ENCODE results near the gene ANTXR1.

The ANTXR1 gene

GRCh38 chr2:68975844-68976243 is 37.1 kb upstream of the ANTXR1 start:
- H3K4me3 ChIP-seq, result no peak overlapping the region
- no peak overlapping the region for H3K27ac ChIP-seq
- no peaks in the 10 kb centered on the region for H4K20me1 ChIP-seq
- no peak for TF ChIP-seq Cebpa-rat (IDR thresholded peaks at IDR 0.05)
- no peaks in the 10 kb centered on the region for H3K27me3 ChIP-seq
- H3K9ac ChIP-seq, result no peak overlapping the region
- H3K9me3 ChIP-seq (replicated peaks in 1 of 11), result no peaks in the 10 kb centered on the region
- H3K36me3 ChIP-seq, result no peaks in the 10 kb centered on the region
- H3K4me1 ChIP-seq, result no peaks in the 10 kb centered on the region
- H3K4me2 ChIP-seq, result no peak overlapping the region

GRCh38 chr2:68977453-68977852 is 35.5 kb upstream of the ANTXR1 start:
- Histone ChIP-seq H3K4me3 (no peak overlapping the region), H3K27ac (no peak overlapping the region), H3K4me2 (no peak overlapping the region), H3K4me1 (no peaks in the 10 kb centered on the region), H3K36me3 (no peaks in the 10 kb centered on the region), H4K20me1 (no peaks in the 10 kb centered on the region), H3K9me3 (replicated peaks in 1 of 11) (no peaks in the 10 kb centered on the region), H3K27me3 (no peaks in the 10 kb centered on the region), H3K9ac (no peak overlapping the region)
- TF ChIP-seq Cebpa-rat (IDR thresholded peaks at IDR 0.05), result no peak

GRCh38 chr2:68978098-68978497 is 34.9 kb upstream of the ANTXR1 start:
- TF ChIP-seq Cebpa-rat (IDR thresholded peaks at IDR 0.05), result no peak
- Histone ChIP-seq H3K4me1 (no peaks in the 10 kb centered on the region), H3K27me3 (no peaks in the 10 kb centered on the region), H3K27ac (no peak overlapping the region), H3K4me2 (no peak overlapping the region), H3K4me3 (no peak overlapping the region), H3K9me3 (replicated peaks in 1 of 11) (no peaks in the 10 kb centered on the region), H3K9ac (no peak overlapping the region), H3K36me3 (no peaks in the 10 kb centered on the region), H4K20me1 (no peaks in the 10 kb centered on the region)

- TF ChIP-seq Cebpa-rat (IDR thresholded peaks at IDR 0.05), result no peak
These were observed 32.0 kb upstream of the ANTXR1 start for GRCh38 chr2:68980956-68981355.

GRCh38 chr2:68987021-68987503 is 25.9 kb upstream of the ANTXR1 start:
- Histone ChIP-seq H3K4me1 (no peaks in the 10 kb centered on the region), H3K27me3 (no peaks in the 10 kb centered on the region), H3K36me3 (no peaks in the 10 kb centered on the region), H4K20me1 (no peaks in the 10 kb centered on the region), H3K27ac (no peak overlapping the region), H3K9ac (no peak overlapping the region), H3K9me3 (replicated peaks in 1 of 11) (no peaks in the 10 kb centered on the region), H3K4me2 (no peak overlapping the region), H3K4me3 (no peak overlapping the region)
- no peak for TF ChIP-seq Cebpa-rat (IDR thresholded peaks at IDR 0.05)

More at GRCh38 chr2:68980956-68981355, 32.0 kb upstream of the ANTXR1 start:
- Histone ChIP-seq H3K9ac (no peak overlapping the region), H3K36me3 (no peaks in the 10 kb centered on the region), H3K27ac (no peak overlapping the region), H4K20me1 (no peaks in the 10 kb centered on the region), H3K4me1 (no peaks in the 10 kb centered on the region), H3K27me3 (no peaks in the 10 kb centered on the region), H3K9me3 (replicated peaks in 1 of 11) (no peaks in the 10 kb centered on the region), H3K4me2 (no peak overlapping the region), H3K4me3 (no peak overlapping the region)

GRCh38 chr2:68989035-68989434 is 23.9 kb upstream of the ANTXR1 start:
- Histone ChIP-seq H3K9me3 (replicated peaks in 1 of 11) (no peaks in the 10 kb centered on the region), H4K20me1 (no peaks in the 10 kb centered on the region), H3K9ac (no peak overlapping the region), H3K27me3 (no peaks in the 10 kb centered on the region), H3K36me3 (no peaks in the 10 kb centered on the region), H3K4me2 (no peak overlapping the region), H3K4me3 (no peak overlapping the region), H3K4me1 (no peaks in the 10 kb centered on the region), H3K27ac (no peak overlapping the region)
- TF ChIP-seq Cebpa-rat (IDR thresholded peaks at IDR 0.05), result no peak

GRCh38 chr2:68992341-68992740 is 20.6 kb upstream of the ANTXR1 start:
- Histone ChIP-seq H3K4me1 (no peaks in the 10 kb centered on the region), H3K4me3 (no peak overlapping the region), H3K27ac (no peak overlapping the region), H4K20me1 (no peaks in the 10 kb centered on the region), H3K9me3 (replicated peaks in 1 of 11) (no peaks in the 10 kb centered on the region), H3K27me3 (no peaks in the 10 kb centered on the region), H3K4me2 (no peak overlapping the region), H3K36me3 (no peaks in the 10 kb centered on the region), H3K9ac (no peak overlapping the region)
- TF ChIP-seq Cebpa-rat (IDR thresholded peaks at IDR 0.05), result no peak

DNA sequence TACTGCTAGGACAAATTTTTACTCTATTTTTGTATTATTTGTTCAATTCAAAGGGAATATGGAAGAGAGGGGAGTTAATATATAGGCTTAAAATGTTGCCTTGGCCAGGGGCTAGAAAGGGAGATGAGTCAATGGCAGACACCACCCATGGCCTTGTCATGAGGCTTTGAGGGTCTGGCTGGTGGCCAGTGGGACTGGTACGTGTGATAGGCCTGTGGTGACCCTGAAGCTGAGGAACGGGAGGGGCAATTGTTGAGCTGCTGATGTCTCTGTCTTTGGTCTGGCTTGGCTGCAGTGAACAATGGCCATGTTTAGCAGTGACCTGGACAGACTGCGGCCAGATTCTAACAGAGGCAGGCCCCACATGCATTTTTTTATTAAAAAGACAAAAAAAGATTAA is 20.0 kb upstream of the ANTXR1 start:
- no peaks in the 10 kb centered on the region for H4K20me1 ChIP-seq
- H3K9ac ChIP-seq, result no peak overlapping the region
- no peaks in the 10 kb centered on the region for H3K27me3 ChIP-seq
- no peaks in the 10 kb centered on the region for H3K36me3 ChIP-seq
- no peak for TF ChIP-seq Cebpa-rat (IDR thresholded peaks at IDR 0.05)
- H3K9me3 ChIP-seq (replicated peaks in 1 of 11), result no peaks in the 10 kb centered on the region
- no peaks in the 10 kb centered on the region for H3K4me1 ChIP-seq
- no peak overlapping the region for H3K4me3 ChIP-seq
- no peak overlapping the region for H3K4me2 ChIP-seq
- no peak overlapping the region for H3K27ac ChIP-seq

GRCh38 chr2:68993660-68994059 is 19.3 kb upstream of the ANTXR1 start:
- no peak for TF ChIP-seq Cebpa-rat (IDR thresholded peaks at IDR 0.05)
- no peak overlapping the region for H3K9ac ChIP-seq
- H3K36me3 ChIP-seq, result no peaks in the 10 kb centered on the region

GRCh38 chr2:68994864-68995263 is 18.1 kb upstream of the ANTXR1 start:
- no peak for TF ChIP-seq Cebpa-rat (IDR thresholded peaks at IDR 0.05)
- Histone ChIP-seq H3K4me1 (no peaks in the 10 kb centered on the region; a peak in 1 of 20 replicates), H3K4me2 (no peak overlapping the region), H3K9ac (no peak overlapping the region), H3K4me3 (no peak overlapping the region), H3K9me3 (replicated peaks in 1 of 11) (0 out of 22 replicates have a peak, but pooled peaks cover 0 to 2% (median 0%) of the 10 kb centered on the region in 11 experiments), H4K20me1 (no peaks in the 10 kb centered on the region), H3K27me3 (no peaks in the 10 kb centered on the region), H3K27ac (no peak overlapping the region), H3K36me3 (no peaks in the 10 kb centered on the region)

More at GRCh38 chr2:68993660-68994059, 19.3 kb upstream of the ANTXR1 start:
- no peaks in the 10 kb centered on the region; a peak in 1 of 20 replicates for H3K4me1 ChIP-seq
- no peaks in the 10 kb centered on the region for H4K20me1 ChIP-seq
- no peak overlapping the region for H3K27ac ChIP-seq
- H3K9me3 ChIP-seq (replicated peaks in 1 of 11), result no peaks in the 10 kb centered on the region
- no peak overlapping the region for H3K4me2 ChIP-seq
- no peak overlapping the region for H3K4me3 ChIP-seq
- H3K27me3 ChIP-seq, result no peaks in the 10 kb centered on the region
